HL-60 (cell line): Measurements from ENCODE around the gene PHACTR3.

Experiments
- DNase-seq, 2 experiments: peaks; one replicate each; pipeline ENCODE4 v3.0.0-alpha.2; 2010 to 2020; ENCODE audit warnings: low read depth in 1 of 2, low spot score in 1 of 2
- H3K27ac ChIP-seq: fragments of 250-450 bp; sonication (Bioruptor Pico); replicated peaks from 2 replicates; pipeline ENCODE4 v1.5.1; 2020; ENCODE audit warnings: mild to moderate bottlenecking, moderate library complexity
- H3K27me3 ChIP-seq: fragments of 250-450 bp; sonication (Bioruptor Pico); 2 replicates; pipeline ENCODE4 v1.5.1; 2021; ENCODE audit warnings: mild to moderate bottlenecking, moderate library complexity; ENCODE audit not compliant: insufficient read depth, poor library complexity, severe bottlenecking
- H3K4me3 ChIP-seq: replicated peaks from 2 replicates; pipeline ENCODE4 v1.5.1; 2011; ENCODE audit warnings: mild to moderate bottlenecking, control low read depth, low read length; ENCODE audit not compliant: insufficient read depth
- GABPA ChIP-seq: IDR thresholded peaks from 2 replicates; pipeline ENCODE4 v1.6.1; 2012; ENCODE audit warnings: low read depth
- POLR2AphosphoS5 ChIP-seq: IDR thresholded peaks from 2 replicates; pipeline ENCODE4 v1.6.1; 2012; ENCODE audit warnings: low read depth
- SPI1 ChIP-seq: IDR thresholded peaks from 2 replicates; pipeline ENCODE4 v1.6.1; 2012; ENCODE audit warnings: low read depth, mild to moderate bottlenecking, borderline replicate concordance
- TF ChIP-seq, protein P1 (sequence below): IDR thresholded peaks from 2 replicates; pipeline ENCODE4 v1.6.1; 2012; ENCODE audit warnings: low read depth; ENCODE audit not compliant: insufficient replicate concordance
- TF ChIP-seq, protein P2 (sequence below): IDR thresholded peaks from one replicate; pipeline ENCODE4 v1.5.1; 2011; ENCODE audit warnings: low read length, control low read depth, inconsistent platforms; ENCODE audit not compliant: insufficient read depth

PHACTR3 gene

GRCh38 chr20:59723108-59723500 lies 118.8 kb downstream of the PHACTR3 start:
- DNase-seq, result peak; percentile 84 to 92
- peaks cover 4% of the 10 kb centered on the region for H3K27me3 ChIP-seq
- H3K27ac ChIP-seq, result peak overlapping the region; percentile 61

GRCh38 chr20:59723607-59724456 lies 119.5 kb downstream of the PHACTR3 start:
- Histone ChIP-seq H3K27ac (peak overlapping the region; percentile 28), H3K27me3 (peaks cover 4% of the 10 kb centered on the region), H3K4me3 (0 out of 2 replicates have a peak overlapping the region, but pooled peaks have one; percentile 13)
- DNase-seq, result peak in 1 of 2 experiments; percentile 28
- TF ChIP-seq GABPA, result no peak
- TF ChIP-seq, protein P1, sequence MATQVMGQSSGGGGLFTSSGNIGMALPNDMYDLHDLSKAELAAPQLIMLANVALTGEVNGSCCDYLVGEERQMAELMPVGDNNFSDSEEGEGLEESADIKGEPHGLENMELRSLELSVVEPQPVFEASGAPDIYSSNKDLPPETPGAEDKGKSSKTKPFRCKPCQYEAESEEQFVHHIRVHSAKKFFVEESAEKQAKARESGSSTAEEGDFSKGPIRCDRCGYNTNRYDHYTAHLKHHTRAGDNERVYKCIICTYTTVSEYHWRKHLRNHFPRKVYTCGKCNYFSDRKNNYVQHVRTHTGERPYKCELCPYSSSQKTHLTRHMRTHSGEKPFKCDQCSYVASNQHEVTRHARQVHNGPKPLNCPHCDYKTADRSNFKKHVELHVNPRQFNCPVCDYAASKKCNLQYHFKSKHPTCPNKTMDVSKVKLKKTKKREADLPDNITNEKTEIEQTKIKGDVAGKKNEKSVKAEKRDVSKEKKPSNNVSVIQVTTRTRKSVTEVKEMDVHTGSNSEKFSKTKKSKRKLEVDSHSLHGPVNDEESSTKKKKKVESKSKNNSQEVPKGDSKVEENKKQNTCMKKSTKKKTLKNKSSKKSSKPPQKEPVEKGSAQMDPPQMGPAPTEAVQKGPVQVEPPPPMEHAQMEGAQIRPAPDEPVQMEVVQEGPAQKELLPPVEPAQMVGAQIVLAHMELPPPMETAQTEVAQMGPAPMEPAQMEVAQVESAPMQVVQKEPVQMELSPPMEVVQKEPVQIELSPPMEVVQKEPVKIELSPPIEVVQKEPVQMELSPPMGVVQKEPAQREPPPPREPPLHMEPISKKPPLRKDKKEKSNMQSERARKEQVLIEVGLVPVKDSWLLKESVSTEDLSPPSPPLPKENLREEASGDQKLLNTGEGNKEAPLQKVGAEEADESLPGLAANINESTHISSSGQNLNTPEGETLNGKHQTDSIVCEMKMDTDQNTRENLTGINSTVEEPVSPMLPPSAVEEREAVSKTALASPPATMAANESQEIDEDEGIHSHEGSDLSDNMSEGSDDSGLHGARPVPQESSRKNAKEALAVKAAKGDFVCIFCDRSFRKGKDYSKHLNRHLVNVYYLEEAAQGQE, result no peak
- TF ChIP-seq, protein P2, sequence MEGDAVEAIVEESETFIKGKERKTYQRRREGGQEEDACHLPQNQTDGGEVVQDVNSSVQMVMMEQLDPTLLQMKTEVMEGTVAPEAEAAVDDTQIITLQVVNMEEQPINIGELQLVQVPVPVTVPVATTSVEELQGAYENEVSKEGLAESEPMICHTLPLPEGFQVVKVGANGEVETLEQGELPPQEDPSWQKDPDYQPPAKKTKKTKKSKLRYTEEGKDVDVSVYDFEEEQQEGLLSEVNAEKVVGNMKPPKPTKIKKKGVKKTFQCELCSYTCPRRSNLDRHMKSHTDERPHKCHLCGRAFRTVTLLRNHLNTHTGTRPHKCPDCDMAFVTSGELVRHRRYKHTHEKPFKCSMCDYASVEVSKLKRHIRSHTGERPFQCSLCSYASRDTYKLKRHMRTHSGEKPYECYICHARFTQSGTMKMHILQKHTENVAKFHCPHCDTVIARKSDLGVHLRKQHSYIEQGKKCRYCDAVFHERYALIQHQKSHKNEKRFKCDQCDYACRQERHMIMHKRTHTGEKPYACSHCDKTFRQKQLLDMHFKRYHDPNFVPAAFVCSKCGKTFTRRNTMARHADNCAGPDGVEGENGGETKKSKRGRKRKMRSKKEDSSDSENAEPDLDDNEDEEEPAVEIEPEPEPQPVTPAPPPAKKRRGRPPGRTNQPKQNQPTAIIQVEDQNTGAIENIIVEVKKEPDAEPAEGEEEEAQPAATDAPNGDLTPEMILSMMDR, result no peak
- TF ChIP-seq POLR2AphosphoS5, result no peak

More at GRCh38 chr20:59723108-59723500, 118.8 kb downstream of the PHACTR3 start:
- peak; percentile 95 for TF ChIP-seq POLR2AphosphoS5
- TF ChIP-seq SPI1, result peak; percentile 99
- no peak for TF ChIP-seq GABPA
- TF ChIP-seq, protein P1, result no peak
- TF ChIP-seq, protein P2, result no peak
- H3K4me3 ChIP-seq, result peak overlapping the region; percentile 13; the same call in 1 of the 2 replicates

DNA sequence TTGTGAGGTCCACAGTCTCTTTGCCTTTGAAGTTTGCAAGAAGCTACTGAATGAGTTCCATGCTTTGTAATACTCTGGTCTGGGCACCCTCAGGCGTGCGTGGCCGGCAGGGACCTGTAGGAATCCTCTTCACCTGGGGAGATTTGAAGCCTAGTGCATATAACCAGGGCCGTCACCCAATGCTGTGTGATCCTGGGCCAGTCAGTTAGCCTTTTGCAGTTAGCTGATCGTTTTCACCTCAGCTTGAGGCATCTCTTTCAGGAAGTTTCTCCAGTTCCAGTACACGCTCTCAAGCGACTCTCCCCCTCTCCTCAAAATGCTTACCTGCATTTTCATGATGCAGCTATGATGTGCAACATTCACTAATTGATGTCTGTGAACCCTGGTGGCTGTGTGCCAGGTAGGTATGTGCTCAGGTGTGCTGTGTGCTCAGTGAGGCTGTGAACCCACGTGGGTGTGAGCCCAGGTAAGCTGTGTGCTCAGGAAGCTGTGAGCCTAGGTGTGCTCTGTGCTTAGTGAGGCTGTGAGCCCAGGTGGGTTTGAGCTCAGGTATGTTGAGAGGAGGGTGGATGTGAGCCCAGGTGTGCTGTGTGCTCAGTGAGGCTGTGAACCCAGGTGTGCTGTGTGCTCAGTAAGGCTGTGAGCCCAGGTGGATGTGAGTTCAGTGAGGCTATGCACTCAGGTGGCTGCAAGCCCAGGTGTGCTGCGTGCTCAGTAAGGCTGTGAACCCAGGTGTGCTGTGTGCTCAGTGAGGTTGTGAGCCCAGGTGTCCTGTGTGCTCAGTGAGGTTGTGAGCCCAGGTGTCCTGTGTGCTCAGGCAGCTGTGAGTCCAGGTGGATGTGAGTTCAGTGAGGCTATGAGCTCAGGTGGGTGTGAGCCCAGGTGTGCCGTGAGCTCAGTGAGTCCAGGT lies 120.4 kb downstream of the PHACTR3 start:
- Histone ChIP-seq H3K27me3 (peaks cover 4% of the 10 kb centered on the region), H3K27ac (no peak overlapping the region)
- TF ChIP-seq, protein P2, result no peak
- TF ChIP-seq GABPA (no peak), SPI1 (no peak), POLR2AphosphoS5 (no peak)
- TF ChIP-seq, protein P1, result no peak

More for the DNA sequence above, 120.4 kb downstream of the PHACTR3 start:
- H3K4me3 ChIP-seq, result no peak overlapping the region
- DNase-seq, result no peak
